Gastroesophageal sphincter (tissue), 3 donors: ENCODE data around the gene TAS1R3.

Source experiments
- EP300 ChIP-seq: sonication (generic); formaldehyde crosslinking; IDR thresholded peaks from one replicate; pipeline ENCODE4 v1.6.1; 2017; ENCODE audit warnings: antibody characterized with exemption, mild to moderate bottlenecking
- POLR2A ChIP-seq, 2 donors: fragments of 450-650 bp; IDR thresholded peaks; one replicate each; pipeline ENCODE4 v1.6.1; 2017; ENCODE audit warnings: antibody characterized with exemption in 2 of 2, mild to moderate bottlenecking in 2 of 2, moderate library complexity in 1 of 2
- POLR2AphosphoS5 ChIP-seq: sonication (generic); formaldehyde crosslinking; IDR thresholded peaks from one replicate; pipeline ENCODE4 v1.6.1; 2017; ENCODE audit warnings: antibody characterized with exemption
- TF ChIP-seq, protein P1 (sequence below), 4 experiments: fragments of 200-600 bp in 2 of 4; fragments of 450-650 bp in 2 of 4; sonication (generic) in 1 of 4; IDR thresholded peaks; one replicate each; pipeline ENCODE4 v1.5.1; 2017 to 2019; ENCODE audit warnings: antibody characterized with exemption in 4 of 4, mild to moderate bottlenecking in 2 of 4, moderate library complexity in 2 of 4

DNA sequence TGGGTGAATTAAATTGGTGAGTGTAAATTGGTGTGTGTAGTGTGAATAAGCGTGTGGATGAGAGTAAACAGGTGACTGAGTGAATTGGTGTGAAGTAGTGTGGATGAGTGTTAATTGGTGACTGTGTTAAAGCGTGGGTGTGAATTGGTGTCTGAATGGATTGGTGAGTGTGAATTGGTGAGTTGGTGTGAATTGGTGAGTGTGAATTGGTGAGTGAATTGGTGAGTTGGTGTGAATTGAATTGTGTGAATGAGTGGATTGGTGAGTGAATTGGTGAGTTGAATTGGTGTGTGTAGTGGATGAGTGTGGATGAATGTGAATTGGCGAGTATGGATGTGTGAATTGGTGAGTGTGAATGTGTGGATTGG, 35.6 kb downstream of the TAS1R3 start:
- TF ChIP-seq, protein P1, sequence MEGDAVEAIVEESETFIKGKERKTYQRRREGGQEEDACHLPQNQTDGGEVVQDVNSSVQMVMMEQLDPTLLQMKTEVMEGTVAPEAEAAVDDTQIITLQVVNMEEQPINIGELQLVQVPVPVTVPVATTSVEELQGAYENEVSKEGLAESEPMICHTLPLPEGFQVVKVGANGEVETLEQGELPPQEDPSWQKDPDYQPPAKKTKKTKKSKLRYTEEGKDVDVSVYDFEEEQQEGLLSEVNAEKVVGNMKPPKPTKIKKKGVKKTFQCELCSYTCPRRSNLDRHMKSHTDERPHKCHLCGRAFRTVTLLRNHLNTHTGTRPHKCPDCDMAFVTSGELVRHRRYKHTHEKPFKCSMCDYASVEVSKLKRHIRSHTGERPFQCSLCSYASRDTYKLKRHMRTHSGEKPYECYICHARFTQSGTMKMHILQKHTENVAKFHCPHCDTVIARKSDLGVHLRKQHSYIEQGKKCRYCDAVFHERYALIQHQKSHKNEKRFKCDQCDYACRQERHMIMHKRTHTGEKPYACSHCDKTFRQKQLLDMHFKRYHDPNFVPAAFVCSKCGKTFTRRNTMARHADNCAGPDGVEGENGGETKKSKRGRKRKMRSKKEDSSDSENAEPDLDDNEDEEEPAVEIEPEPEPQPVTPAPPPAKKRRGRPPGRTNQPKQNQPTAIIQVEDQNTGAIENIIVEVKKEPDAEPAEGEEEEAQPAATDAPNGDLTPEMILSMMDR (IDR thresholded peaks at IDR 0.05) = no peak
- TF ChIP-seq POLR2A (IDR thresholded peaks at IDR 0.05) (no peak), POLR2AphosphoS5 (no peak), EP300 (no peak)
